IPS DF 6.9 (cell line): ENCODE results near the gene PAQR9.

ENCODE experiments used
- DNase-seq: peaks from one replicate; pipeline ENCODE4 v3.0.0-alpha.2; 2013; ENCODE audit warnings: low read depth, low spot score
- H3K27ac ChIP-seq: one replicate; pipeline ENCODE4 v1.5.1; 2013; ENCODE audit warnings: low read length, control low read depth
- H3K27me3 ChIP-seq: 2 replicates; pipeline ENCODE4 v1.6.1; 2013; ENCODE audit warnings: mild to moderate bottlenecking, low read length; ENCODE audit not compliant: control insufficient read depth, insufficient read depth
- H3K36me3 ChIP-seq: 2 replicates; pipeline ENCODE4 v1.6.1; 2013; ENCODE audit warnings: low read length; ENCODE audit not compliant: control insufficient read depth, insufficient read depth
- H3K4me1 ChIP-seq: 2 replicates; pipeline ENCODE4 v1.6.1; 2013; ENCODE audit warnings: low read length; ENCODE audit not compliant: control insufficient read depth, insufficient read depth
- H3K4me3 ChIP-seq: 2 replicates; pipeline ENCODE4 v1.5.1; 2013; ENCODE audit warnings: mild to moderate bottlenecking, low read length
- H3K9me3 ChIP-seq: 2 replicates; pipeline ENCODE4 v1.6.1; 2013; ENCODE audit warnings: low read length, inconsistent platforms; ENCODE audit not compliant: control insufficient read depth, insufficient read depth
- WGBS: extraction: QIAGEN DNeasy Blood & Tissue Kit; methylation state at CpG from one replicate; pipeline ENCODE4 v1.1.7; 2013; ENCODE audit warnings: mixed read lengths, missing lambda C conversion rate; ENCODE audit not compliant: insufficient read length, insufficient coverage; 5-methylcytosine and 5-hydroxymethylcytosine counted together

PAQR9 gene

GRCh38 chr3:142926368-142926944, 37.0 kb downstream of the PAQR9 start:
- no CpG with 5 or more reads among the region's 3 CpGs for WGBS
- Histone ChIP-seq H3K36me3 (no peaks in the 10 kb centered on the region), H3K27me3 (no peaks in the 10 kb centered on the region), H3K27ac (no peak overlapping the region), H3K9me3 (no peaks in the 10 kb centered on the region), H3K4me3 (no peak overlapping the region), H3K4me1 (no peaks in the 10 kb centered on the region)
- no peak for DNase-seq

GRCh38 chr3:142925140-142925539, 38.3 kb downstream of the PAQR9 start:
- Histone ChIP-seq H3K4me3 (no peak overlapping the region), H3K36me3 (no peaks in the 10 kb centered on the region), H3K9me3 (no peaks in the 10 kb centered on the region), H3K27ac (no peak overlapping the region), H3K27me3 (no peaks in the 10 kb centered on the region), H3K4me1 (no peaks in the 10 kb centered on the region)
- DNase-seq: no peak

- Histone ChIP-seq H3K4me1 (no peaks in the 10 kb centered on the region), H3K27ac (no peak overlapping the region), H3K4me3 (no peak overlapping the region), H3K9me3 (no peaks in the 10 kb centered on the region), H3K36me3 (no peaks in the 10 kb centered on the region), H3K27me3 (no peaks in the 10 kb centered on the region)
- DNase-seq: no peak
These were observed 39.8 kb downstream of the PAQR9 start for GRCh38 chr3:142923694-142924093.

GRCh38 chr3:142916605-142917004, 46.9 kb downstream of the PAQR9 start:
- Histone ChIP-seq H3K36me3 (no peaks in the 10 kb centered on the region), H3K4me1 (no peaks in the 10 kb centered on the region)

GRCh38 chr3:142915636-142916035, 47.8 kb downstream of the PAQR9 start:
- H3K4me1 ChIP-seq: no peaks in the 10 kb centered on the region
- no CpG with 5 or more reads among the region's 3 CpGs for WGBS
- no peak for DNase-seq
- H3K27me3 ChIP-seq: no peaks in the 10 kb centered on the region
- no peak overlapping the region for H3K4me3 ChIP-seq
- H3K9me3 ChIP-seq: no peaks in the 10 kb centered on the region
- no peaks in the 10 kb centered on the region for H3K36me3 ChIP-seq
- no peak overlapping the region for H3K27ac ChIP-seq

More at GRCh38 chr3:142916605-142917004, 46.9 kb downstream of the PAQR9 start:
- DNase-seq: no peak
- H3K9me3 ChIP-seq: no peaks in the 10 kb centered on the region
- no peak overlapping the region for H3K27ac ChIP-seq
- H3K4me3 ChIP-seq: no peak overlapping the region
- no CpG with 5 or more reads among the region's 2 CpGs for WGBS
- H3K27me3 ChIP-seq: no peaks in the 10 kb centered on the region

GRCh38 chr3:142914286-142914811, 49.1 kb downstream of the PAQR9 start:
- no CpG with 5 or more reads among the region's 3 CpGs for WGBS

GRCh38 chr3:142913432-142913831, 50.0 kb downstream of the PAQR9 start:
- Histone ChIP-seq H3K27me3 (no peaks in the 10 kb centered on the region), H3K4me1 (no peaks in the 10 kb centered on the region), H3K4me3 (no peak overlapping the region), H3K9me3 (no peaks in the 10 kb centered on the region), H3K27ac (no peak overlapping the region), H3K36me3 (no peaks in the 10 kb centered on the region)
- DNase-seq: no peak
- no CpG with 5 or more reads among the region's 1 CpG for WGBS

More at GRCh38 chr3:142914286-142914811, 49.1 kb downstream of the PAQR9 start:
- H3K27ac ChIP-seq: no peak overlapping the region
- no peak overlapping the region for H3K4me3 ChIP-seq
- H3K27me3 ChIP-seq: no peaks in the 10 kb centered on the region
- no peaks in the 10 kb centered on the region for H3K36me3 ChIP-seq
- H3K9me3 ChIP-seq: no peaks in the 10 kb centered on the region
- DNase-seq: no peak
- no peaks in the 10 kb centered on the region for H3K4me1 ChIP-seq

- WGBS: no CpG with 5 or more reads among the region's 6 CpGs
- no peak for DNase-seq
- H3K9me3 ChIP-seq: no peaks in the 10 kb centered on the region
- no peaks in the 10 kb centered on the region for H3K27me3 ChIP-seq
- H3K4me3 ChIP-seq: no peak overlapping the region
- no peak overlapping the region for H3K27ac ChIP-seq
- no peaks in the 10 kb centered on the region for H3K36me3 ChIP-seq
- H3K4me1 ChIP-seq: no peaks in the 10 kb centered on the region
These were observed 50.9 kb downstream of the PAQR9 start for GRCh38 chr3:142912402-142913172.
